Keratinocyte (primary cell): ENCODE results near the gene ARFGEF3. TPM values are rescaled to one million over a fixed set of nuclear protein-coding genes. Genes with fewer than 3 reads are reported as not detected.

Source experiments
- DNase-seq: peaks from one replicate; pipeline ENCODE4 v3.0.0-alpha.2; 2011; ENCODE audit warnings: low read depth, missing footprints, low spot score
- FAIRE-seq: peaks from 2 replicates; lab custom pipeline; 2011; peaks lifted over from hg19 to GRCh38; lab: Jason Lieb, UNC
- H2AFZ ChIP-seq: 2 replicates; pipeline ENCODE4 v1.6.0; 2012; ENCODE audit warnings: low read length, control low read depth, inconsistent platforms; ENCODE audit not compliant: control insufficient read depth
- H3K27ac ChIP-seq: 2 replicates; pipeline ENCODE4 v1.5.1; 2011; ENCODE audit warnings: low read length; ENCODE audit not compliant: control insufficient read depth, insufficient read depth
- H3K27me3 ChIP-seq: 3 replicates; pipeline ENCODE4 v1.6.0; 2011; ENCODE audit warnings: low read length; ENCODE audit not compliant: control insufficient read depth, insufficient read depth; ENCODE audit errors: extremely low read depth
- H3K36me3 ChIP-seq, 2 experiments: 2 replicates in 1 of 2; 3 replicates in 1 of 2; pipeline ENCODE4 v1.5.1; 2011; ENCODE audit warnings: low read length in 2 of 2, mild to moderate bottlenecking in 1 of 2; ENCODE audit not compliant: control insufficient read depth in 2 of 2, insufficient read depth in 2 of 2; ENCODE audit errors: extremely low read depth in 1 of 2
- H3K4me1 ChIP-seq: 3 replicates; pipeline ENCODE4 v1.5.1; 2011; ENCODE audit warnings: low read length; ENCODE audit not compliant: control insufficient read depth, insufficient read depth; ENCODE audit errors: extremely low read depth
- H3K4me2 ChIP-seq: 3 replicates; pipeline ENCODE4 v1.6.0; 2011; ENCODE audit warnings: low read depth, low read length; ENCODE audit not compliant: control insufficient read depth, insufficient read depth; ENCODE audit errors: extremely low read depth
- H3K4me3 ChIP-seq, 3 experiments: fragments of 200-600 bp in 1 of 3; sonication (generic) in 1 of 3; 2 replicates in 2 of 3; 3 replicates in 1 of 3; pipeline ENCODE4 v1.5.1; 2011 to 2016; ENCODE audit warnings: low read length in 3 of 3, mild to moderate bottlenecking in 3 of 3, control low read depth in 2 of 3, inconsistent platforms in 1 of 3, low read depth in 1 of 3, mixed read lengths in 1 of 3, mixed run types in 1 of 3, moderate library complexity in 1 of 3; ENCODE audit not compliant: control insufficient read depth in 2 of 3, insufficient read depth in 2 of 3; ENCODE audit errors: extremely low read depth in 1 of 3
- H3K79me2 ChIP-seq: 2 replicates; pipeline ENCODE4 v1.6.0; 2012; ENCODE audit warnings: low read length; ENCODE audit not compliant: control insufficient read depth, insufficient read depth
- H3K9ac ChIP-seq: 3 replicates; pipeline ENCODE4 v1.6.0; 2011; ENCODE audit warnings: low read length; ENCODE audit not compliant: control insufficient read depth, insufficient read depth; ENCODE audit errors: extremely low read depth
- H3K9me1 ChIP-seq: 3 replicates; pipeline ENCODE4 v1.6.0; 2011; ENCODE audit warnings: low read length; ENCODE audit not compliant: control insufficient read depth, insufficient read depth; ENCODE audit errors: extremely low read depth
- H3K9me3 ChIP-seq: 2 replicates; pipeline ENCODE4 v1.5.1; 2012; ENCODE audit warnings: low read depth, low read length; ENCODE audit not compliant: control insufficient read depth
- H4K20me1 ChIP-seq: 3 replicates; pipeline ENCODE4 v1.6.0; 2011; ENCODE audit warnings: low read length; ENCODE audit not compliant: control insufficient read depth, insufficient read depth; ENCODE audit errors: extremely low read depth
- CTCF ChIP-seq, 3 experiments: IDR thresholded peaks in 1 of 3; conservative IDR thresholded peaks in 1 of 3; optimal IDR thresholded peaks in 1 of 3; 2 replicates in 2 of 3; 3 replicates in 1 of 3; pipeline versions ENCODE3 to v1.5.1; 2011; ENCODE audit warnings: low read length in 3 of 3, mild to moderate bottlenecking in 3 of 3, moderate library complexity in 2 of 3, control low read depth in 1 of 3, inconsistent platforms in 1 of 3; ENCODE audit not compliant: insufficient read depth in 2 of 3; ENCODE audit errors: extremely low read depth in 1 of 3
- EZH2 ChIP-seq: IDR thresholded peaks from one replicate; pipeline ENCODE4 v1.6.1; 2012; ENCODE audit warnings: inconsistent platforms, mild to moderate bottlenecking, low read length, moderate library complexity
- dilution Hi-C: fragments of 300-500 bp; cut with MboI; formaldehyde crosslinking; loops from one replicate; pipeline ENCODE4 v1.7.0; 2020; ENCODE audit warnings: low sequenced_read_pairs; ENCODE audit not compliant: extremely low pct_ligation_motif_present
- polyA plus RNA-seq, 5 experiments: library from polyadenylated mRNA; depleted of rRNA in 3 of 5; stranded (reverse) in 3 of 5; stranded (forward) in 1 of 5; unstranded in 1 of 5; fragments of >200 nt; gene quantifications; 1 replicate in 1 of 5; 2 replicates in 3 of 5; 3 replicates in 1 of 5; pipeline versions ENCODE4 v1.2.1 to v1.2.3, GENCODE V29; 2011 to 2012; ENCODE audit warnings: missing spikeins in 2 of 5, low read depth in 1 of 5, low replicate concordance in 1 of 5

Gene ARFGEF3
- polyA plus RNA-seq, 1 donor (not counting 4 experiments of a cell fraction or from before 2014, with no cell fraction given) = 0.09 TPM

DNA sequence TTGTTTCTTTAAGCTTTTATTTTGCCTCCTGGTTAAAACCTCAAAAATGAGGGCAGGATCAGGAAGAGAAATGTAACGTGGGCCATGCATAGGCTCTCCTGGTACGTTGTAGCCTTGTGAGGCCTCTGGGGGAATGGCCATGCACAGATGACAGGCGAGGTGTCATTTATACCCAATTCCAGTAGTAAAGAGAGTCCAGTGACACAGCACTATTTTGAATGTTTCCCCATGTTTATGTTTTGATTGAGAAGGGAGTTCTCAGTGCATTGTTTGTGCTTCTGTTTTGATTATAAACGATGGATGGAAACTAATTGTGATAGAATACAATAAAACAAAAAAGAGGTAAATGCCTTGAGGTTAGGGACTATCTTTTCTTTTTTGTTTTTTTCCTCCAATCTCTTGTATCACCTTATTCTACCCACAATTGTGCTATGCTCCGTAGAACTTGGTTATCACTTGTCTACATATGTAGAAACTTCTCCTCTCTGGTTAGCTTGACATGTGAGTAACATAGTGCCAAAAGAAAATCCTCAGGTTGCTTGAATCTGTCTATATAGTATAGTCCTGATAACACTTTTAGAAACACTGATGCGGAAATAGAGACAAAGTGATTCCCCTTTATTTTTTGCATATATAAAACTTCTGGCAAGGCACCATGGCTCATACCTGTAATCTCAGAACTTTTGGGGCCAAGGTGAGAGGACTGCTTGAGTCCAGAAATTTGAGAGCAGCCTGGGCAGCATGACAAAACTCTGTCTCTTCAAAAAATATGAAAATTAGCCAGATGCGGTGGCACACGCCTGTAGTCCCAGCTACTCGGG, 209.1 kb downstream of the ARFGEF3 start:
- Histone ChIP-seq H3K79me2 (no peaks in the 10 kb centered on the region), H3K27me3 (no peaks in the 10 kb centered on the region), H2AFZ (no peak overlapping the region), H3K4me2 (no peak overlapping the region), H3K4me3 (no peak overlapping the region), H3K9me1 (no peaks in the 10 kb centered on the region), H3K9ac (no peak overlapping the region), H3K4me1 (no peaks in the 10 kb centered on the region), H3K27ac (no peak overlapping the region), H4K20me1 (no peaks in the 10 kb centered on the region), H3K9me3 (no peaks in the 10 kb centered on the region), H3K36me3 (no peaks in the 10 kb centered on the region)
- DNase-seq (no peak), FAIRE-seq (no peak)
- TF ChIP-seq CTCF (optimal IDR thresholded peaks at IDR 0.05 in 1 of 3, IDR thresholded peaks at IDR 0.05 in 1 of 3, conservative IDR thresholded peaks at IDR 0.05 in 1 of 3; ENCODE audit: extremely low read depth in 1 of 3, insufficient read depth in 2 of 3, low read length in 3 of 3) (no peak), EZH2 (no peak)
- dilution Hi-C loops = no loop called here

DNA sequence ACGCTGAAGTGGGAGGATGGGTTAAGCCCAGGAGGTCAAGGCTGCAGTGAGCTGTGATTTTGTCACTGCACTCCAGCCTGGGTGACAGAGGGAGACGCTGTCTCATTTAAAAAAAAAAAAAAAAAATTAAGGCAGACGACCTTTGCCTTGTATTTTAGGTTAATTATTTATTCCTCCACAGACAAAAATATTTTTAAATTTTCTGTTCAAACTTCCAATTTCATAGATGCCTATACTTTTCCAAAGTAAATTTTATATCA, 209.6 kb downstream of the ARFGEF3 start:
- Histone ChIP-seq H2AFZ (no peak overlapping the region), H3K27me3 (no peaks in the 10 kb centered on the region), H3K9me1 (no peaks in the 10 kb centered on the region), H3K9ac (no peak overlapping the region), H3K79me2 (no peaks in the 10 kb centered on the region), H3K4me1 (no peaks in the 10 kb centered on the region), H3K9me3 (no peaks in the 10 kb centered on the region), H3K4me2 (no peak overlapping the region), H3K36me3 (no peaks in the 10 kb centered on the region), H4K20me1 (no peaks in the 10 kb centered on the region), H3K4me3 (no peak overlapping the region), H3K27ac (no peak overlapping the region)
- TF ChIP-seq CTCF (optimal IDR thresholded peaks at IDR 0.05 in 1 of 3, IDR thresholded peaks at IDR 0.05 in 1 of 3, conservative IDR thresholded peaks at IDR 0.05 in 1 of 3; ENCODE audit: extremely low read depth in 1 of 3, insufficient read depth in 2 of 3, low read length in 3 of 3) (no peak), EZH2 (no peak)
- dilution Hi-C loops = no loop called here
- FAIRE-seq (no peak), DNase-seq (no peak)
